Renal cortical epithelial cell (primary cell): ENCODE measurements around the gene FBH1. TPM values are rescaled to one million over a fixed set of nuclear protein-coding genes. Genes with fewer than 3 reads are reported as not detected.
A peak's percentile ranks its signal among the peaks of the same experiment; 100 is the strongest.
"Not testable (repeated sequence)": the region's sequence is repeated elsewhere in the genome, so short reads cannot be mapped to it uniquely, and the experiment has no call there.

Experiments used
- DNase-seq: peaks from one replicate; pipeline ENCODE4 v3.0.0-alpha.2; 2011; ENCODE audit warnings: low read depth
- total RNA-seq: library from RNA; depleted of rRNA; stranded (reverse); fragments of >200 nt; gene quantifications from 2 replicates; pipeline ENCODE4 v1.2.3, GENCODE V29; 2014

Gene FBH1
- total RNA-seq, 1 donor from 2014 or later, result 110 TPM

GRCh38 chr10:5876181-5876768 lies 13.8 kb upstream of the FBH1 start:
- DNase-seq, result no peak

GRCh38 chr10:5877041-5877440 lies 13.0 kb upstream of the FBH1 start:
- DNase-seq, result not testable (repeated sequence)

- DNase-seq, result no peak
These were observed 7.1 kb upstream of the FBH1 start for GRCh38 chr10:5882961-5883360.

DNA sequence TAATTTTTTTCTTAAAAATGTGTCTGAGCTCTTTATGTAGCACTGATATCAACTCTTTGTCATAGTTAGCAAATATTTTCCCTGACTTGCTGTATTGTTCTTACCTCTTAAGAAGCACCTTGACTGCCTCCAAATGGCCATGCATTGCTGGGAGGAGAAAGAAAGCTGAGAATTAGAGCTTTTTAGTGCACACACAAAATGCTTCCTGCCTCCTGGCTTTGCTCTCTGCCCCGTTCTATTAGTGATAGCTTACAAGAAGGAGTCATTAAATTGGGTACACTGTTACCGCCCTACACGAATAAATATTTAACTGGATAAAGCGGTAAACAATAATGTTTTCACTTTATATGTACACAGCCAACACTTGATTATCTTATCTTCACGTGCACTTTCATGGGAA lies 4.4 kb upstream of the FBH1 start:
- DNase-seq, result no peak

DNA sequence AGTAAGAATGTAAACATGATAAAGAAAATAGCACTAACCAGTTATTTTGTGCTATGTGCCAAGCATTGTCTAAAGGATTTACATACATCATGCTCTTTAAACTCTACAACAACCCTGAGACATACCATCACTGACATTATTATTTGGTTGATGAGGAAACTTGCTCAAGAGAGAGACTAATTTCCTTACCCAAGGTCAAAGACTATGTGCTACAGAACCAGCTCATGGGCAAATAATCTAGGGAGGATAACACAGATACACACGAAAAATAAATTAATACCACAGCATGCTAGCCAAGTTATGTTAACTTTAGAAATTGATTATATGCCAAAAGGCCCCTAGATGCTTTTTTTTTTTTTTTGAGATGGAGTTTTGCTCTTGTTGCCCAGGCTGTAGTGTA lies 3.0 kb upstream of the FBH1 start:
- no peak for DNase-seq

DNA sequence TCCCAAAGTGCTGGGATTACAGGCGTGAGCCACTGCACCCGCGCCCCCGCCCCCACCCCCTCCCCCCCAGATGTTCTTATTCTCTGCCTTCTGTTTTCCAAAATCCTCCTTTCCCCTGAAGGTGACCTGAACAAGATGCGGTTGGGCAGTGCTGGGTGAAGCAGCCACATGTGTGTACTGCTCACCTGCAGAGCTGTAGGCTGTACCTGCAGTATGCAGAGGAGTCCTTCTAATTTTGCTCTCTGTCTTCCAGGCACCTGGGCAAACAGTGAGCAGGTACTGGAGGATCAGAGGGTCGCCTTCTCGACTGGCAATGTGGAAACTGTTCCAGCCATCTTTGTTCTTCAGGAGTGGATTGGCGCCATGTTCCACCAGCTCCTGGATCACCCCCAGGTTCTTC lies 2.4 kb upstream of the FBH1 start:
- no peak for DNase-seq

GRCh38 chr10:5888351-5888750 lies 1.7 kb upstream of the FBH1 start:
- DNase-seq, result peak; percentile 26

DNA sequence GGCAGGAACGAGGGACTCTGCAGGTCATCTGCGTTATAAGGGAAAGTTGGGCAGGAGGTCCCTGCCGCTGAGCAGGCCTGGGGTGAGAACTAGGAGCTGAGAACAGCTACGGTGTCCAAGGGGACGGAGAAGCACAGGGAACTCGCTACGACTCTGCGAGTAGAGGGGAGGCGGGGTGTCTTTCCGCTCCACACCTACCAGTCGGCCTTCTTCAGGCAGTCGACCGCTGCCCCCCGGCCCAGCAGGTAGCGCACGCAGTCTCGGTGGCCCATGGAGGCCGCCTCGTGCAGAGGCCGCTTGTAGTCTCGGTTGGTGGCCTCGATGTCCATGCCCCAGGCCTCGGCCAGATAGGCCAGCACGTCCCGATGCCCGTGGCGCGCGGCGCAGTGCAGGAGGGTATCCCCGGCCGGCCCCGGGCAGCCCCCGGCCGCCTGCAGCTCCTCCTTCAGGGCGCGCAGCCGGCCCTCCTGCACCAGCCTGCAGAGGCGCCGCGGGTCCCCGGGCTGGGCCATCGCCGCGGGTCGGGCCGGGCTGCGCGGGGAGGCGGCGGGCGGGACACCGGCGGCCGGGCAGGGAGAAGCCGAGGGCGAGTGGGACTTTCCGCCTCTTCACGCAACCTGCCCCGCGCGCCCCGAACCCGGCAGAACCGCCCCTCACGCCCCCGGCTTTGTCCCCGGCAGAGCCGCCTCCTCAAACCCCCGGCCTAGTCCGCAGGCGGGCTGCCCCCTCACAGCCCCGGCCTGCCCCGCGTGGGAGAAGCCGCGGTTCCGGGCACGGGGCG lies 1.0 kb upstream of the FBH1 start:
- DNase-seq, result no peak

GRCh38 chr10:5890452-5890915 lies 441 bp downstream of the FBH1 start:
- peak; percentile 19 for DNase-seq

DNA sequence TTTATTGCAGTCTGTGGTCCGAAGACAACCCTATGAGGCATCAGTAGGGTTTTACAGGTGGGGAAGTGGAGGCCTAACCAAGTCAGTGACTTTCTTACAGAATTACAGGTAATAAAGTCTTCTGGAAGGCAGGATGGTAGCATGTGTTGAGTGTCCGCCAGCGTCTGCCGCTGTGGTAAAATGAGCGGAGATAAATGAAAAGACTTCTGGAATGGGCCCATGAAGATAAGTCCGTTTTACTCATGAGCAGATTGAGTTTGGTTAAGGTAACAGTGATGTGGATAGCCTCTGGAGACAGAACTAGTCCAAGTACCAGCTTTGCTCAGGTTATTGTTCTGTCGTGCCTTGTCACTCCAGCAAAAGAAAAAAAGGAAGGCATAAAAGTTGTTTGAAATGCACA lies 966 bp downstream of the FBH1 start:
- DNase-seq, result no peak

DNA sequence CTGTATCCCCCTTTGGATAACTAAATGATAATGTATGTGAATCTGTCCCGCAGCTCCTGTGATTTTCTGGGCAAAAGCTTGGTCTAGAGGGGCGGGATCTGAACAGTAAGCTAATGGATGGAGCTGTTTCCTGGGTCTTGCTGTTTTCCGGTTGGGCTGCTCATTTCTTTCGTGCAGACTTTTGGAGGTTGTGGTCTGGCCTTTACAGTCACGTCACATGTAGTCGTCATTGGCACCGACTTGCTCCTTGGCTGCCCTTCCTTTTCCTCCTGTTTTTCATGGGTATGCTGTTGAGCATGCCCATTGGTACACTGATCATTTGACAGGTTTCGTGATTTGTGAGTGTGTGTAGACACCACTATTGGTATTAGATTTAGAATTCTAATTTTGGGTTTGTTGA lies 2.0 kb downstream of the FBH1 start:
- no peak for DNase-seq

DNA sequence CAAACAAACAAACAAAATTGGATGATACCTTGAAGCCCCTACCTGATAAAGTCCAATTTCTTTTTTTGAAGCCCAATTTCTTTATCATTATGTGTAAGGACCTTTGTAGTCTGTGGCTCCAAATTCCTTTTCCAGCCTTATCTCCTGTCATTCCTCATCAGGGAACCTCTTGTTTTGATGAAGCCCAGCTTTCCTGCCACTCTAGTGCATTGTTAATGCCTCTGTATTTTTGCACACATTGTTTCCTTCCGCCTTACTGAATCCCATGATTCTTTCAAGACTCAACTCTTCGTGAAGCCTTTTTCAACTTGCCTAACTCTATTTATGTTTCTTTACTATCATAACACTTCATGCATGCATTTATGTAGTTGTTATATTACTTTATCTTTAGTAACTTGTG lies 3.3 kb downstream of the FBH1 start:
- no peak for DNase-seq

DNA sequence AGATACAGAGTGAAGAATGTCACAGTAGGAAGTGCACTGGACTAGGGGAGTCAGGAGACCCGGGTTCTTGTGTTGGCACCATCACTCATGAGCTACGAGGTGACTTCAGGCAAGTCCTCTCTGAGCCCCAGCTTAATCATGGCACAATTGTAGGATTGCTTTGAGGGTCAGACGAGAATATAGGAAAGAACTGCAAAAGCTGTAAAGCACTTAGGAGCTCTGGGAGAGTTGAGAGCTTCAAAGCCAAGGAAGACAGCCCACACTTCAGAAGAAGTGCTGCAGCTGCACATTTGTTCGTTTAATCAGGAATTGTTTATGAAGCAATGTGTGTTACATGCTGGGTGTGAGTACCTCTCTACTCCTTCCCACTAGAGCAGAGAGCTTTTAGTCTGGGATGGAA lies 4.4 kb downstream of the FBH1 start:
- no peak for DNase-seq

DNA sequence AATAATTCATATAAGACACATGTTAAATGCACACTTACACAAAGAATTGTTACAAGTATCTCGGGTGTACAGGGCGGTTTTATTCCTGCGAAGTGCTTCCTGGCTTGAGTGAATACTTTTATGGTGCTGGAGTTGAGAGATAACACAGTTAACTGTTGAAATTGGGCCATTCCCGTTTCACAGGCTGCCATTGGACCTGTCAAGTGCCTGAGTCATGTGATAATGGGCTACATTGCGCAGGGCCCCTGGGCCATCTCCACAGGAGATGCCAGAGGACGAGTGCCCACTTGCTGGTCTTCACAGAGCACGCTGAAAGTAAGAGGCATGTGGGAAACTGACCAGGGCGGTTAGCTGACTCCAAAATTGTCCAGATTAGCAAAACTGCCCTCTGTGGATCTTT lies 4.8 kb downstream of the FBH1 start:
- DNase-seq, result no peak

DNA sequence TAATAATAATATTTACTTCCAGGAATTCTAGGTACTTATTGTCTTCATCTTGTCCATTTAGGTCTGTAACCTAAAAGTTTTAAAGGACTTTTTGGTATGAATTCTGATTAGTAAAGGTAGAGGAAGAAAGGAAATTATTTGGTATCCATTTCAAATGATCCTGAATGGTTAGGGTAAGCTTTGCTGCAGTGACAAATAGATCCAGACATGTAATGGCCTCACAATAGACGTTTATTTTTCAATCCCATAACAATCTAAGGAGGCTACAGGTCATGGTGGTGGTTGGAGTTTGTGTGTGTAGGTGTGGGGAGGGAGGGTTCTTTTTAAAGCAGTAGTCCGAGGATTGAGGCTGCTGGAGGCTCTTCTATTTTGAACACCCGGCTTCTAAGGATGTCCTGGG lies 5.3 kb downstream of the FBH1 start:
- DNase-seq, result no peak

DNA sequence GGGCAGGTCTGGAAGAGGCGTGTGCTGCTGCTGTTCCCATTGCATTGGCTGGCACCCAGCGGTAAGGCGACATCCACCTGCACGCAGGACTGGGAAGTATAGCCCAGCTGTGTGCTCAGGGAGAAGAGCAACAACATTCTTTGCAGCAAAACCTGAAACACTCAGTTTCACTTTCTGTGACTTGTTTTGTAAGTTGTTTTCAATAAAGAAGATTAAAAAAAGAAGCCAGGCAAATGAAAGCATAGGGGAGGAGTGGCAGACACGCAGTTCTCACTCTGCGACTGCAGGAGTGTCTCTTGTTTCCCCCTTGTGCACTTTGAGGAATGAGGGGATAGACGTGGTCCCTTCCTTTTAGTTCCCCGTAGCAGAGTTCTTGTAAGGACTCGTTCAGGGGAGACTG lies 5.8 kb downstream of the FBH1 start:
- DNase-seq, result no peak

DNA sequence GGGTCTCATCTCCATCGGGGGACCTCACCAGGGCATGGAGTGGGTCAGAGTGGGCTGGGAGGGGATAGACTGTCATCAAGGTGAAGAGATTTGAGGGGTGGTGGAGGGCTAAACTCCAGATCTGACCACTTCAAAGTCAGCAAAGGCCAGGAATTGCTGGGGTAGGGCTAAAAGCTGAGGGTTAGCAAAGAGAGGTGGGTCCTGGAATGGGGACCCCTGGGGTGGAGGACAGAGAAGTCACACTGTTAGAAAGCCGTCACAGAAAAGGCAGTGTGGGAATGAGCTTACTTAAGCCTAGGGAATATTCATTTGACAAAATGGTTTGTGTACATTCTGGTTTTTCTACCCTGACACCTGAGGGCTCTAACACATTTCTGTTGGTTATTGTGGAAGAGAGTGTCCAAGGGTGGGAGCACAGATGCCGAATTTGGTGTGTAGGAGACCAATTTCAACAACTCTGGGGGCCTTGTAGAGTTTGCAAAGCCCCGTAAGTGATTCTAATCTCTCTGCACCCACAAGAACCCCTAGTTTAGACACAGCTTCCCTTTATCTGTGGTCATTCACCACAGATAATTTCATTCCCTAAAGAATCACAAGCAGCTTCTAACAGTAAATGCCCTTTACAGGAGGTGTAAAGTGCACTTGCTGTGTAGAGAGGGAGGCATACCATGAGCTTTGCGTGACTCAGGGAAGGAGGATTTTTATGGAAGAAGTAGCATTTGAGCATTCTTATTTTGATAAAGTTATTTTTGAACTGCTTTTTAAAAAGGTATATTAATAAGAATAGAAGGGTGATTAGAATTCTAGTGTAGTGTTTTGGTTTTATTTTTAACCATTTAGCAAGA lies 6.4 kb downstream of the FBH1 start:
- DNase-seq, result no peak

DNA sequence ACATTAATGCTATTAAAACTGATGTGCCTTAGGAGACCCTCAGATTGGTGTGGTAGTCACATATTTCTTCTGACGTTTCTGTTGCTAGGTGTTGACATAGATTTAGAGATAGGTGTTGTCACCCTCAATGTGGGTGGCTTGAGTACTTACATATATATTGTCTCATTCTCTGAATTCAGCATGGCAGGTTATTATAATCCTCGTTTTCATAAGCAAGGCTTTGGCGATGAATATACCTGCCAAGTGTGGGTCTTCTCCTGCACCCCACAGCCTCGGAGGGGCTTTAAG lies 7.0 kb downstream of the FBH1 start:
- no peak for DNase-seq

DNA sequence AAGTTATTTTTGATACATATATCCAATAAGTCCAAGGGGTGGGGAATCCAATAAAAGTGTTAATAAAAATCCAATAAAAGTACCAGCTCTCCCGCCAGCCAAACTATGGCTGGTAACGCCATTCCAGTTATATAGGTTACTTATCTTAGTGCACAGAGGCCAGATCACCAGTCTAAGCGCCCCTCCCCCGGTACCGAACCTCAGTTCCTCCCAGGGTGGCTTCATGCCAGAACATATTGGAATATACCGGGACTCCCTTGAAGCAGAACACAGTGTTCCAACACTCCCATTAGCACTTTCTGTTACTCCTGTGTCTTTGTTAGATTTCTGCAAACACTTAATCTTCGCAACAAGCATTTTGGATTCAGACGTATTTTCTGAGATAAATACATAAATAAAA lies 7.5 kb downstream of the FBH1 start:
- DNase-seq, result no peak

DNA sequence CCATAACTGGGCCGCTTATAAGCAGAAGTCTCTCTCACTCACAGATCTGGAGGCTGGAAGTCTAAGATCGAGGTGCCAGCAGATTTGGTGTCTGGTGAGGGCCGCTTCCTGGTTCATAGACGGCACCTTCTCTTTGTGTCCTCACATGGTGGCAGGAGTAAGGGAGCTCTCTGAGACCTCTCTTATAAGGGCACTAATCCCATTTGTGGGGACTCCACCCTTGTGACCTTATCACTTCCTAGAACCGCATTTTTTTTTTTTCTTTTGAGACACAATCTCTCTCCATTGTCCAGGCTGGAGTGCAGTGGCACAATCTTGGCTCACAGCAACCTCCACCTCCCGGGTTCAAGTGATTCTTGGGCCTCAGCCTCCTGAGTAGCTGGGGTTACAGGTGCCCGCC lies 8.1 kb downstream of the FBH1 start:
- no peak for DNase-seq

DNA sequence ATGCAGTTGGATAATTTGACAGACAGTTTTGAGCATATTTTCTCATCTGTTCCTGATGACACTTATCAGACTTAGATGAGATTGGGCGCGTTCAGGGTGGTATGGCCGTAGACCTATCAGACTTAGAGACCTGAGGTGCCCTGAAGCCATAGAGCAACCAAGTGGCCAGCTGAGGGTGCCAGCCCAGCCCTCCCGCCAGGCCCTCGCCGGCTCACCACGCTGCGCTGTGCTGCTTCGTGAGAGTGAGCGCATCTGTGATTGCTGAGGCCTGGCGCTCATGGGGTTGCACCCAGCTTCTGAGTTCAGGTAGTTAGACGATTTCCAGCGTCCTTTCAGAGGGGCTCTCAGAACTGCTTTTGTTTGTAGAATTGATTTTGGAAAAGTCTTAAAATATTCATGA lies 10.2 kb downstream of the FBH1 start:
- DNase-seq, result no peak

DNA sequence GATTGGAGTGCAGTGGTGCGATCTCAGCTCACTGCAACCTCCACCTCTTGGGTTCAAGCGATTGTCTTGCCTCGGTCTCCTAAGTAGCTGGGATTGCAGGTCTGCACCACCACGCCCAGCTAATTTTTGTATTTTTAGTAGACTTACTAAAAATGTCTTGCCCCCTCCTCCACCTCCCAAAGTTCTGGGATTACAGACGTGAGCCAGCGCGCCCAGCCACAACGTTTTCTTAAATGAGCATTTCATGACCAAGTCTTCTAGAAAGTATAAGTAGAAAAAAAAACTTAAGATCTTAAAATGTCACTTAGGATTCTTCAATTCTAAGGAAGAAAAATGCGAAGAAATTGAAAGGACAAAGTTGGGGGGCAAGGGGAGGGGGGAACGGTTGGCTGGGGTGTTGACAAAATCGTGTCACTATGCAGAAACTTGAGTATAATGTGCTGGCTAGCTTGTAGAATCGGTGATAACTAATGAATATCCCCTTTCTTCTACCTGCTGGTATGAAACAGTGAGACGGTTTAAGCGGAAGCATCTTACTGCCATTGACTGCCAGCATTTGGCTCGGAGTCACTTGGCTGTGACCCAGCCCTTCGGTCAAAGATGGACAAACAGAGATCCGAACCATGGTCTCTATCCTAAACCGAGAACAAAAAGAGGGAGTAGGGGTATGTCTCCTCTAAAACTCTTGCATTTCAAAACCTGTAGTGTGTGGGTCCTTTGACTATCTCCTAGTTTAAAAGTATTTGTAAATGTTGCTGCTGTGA lies 12.7 kb downstream of the FBH1 start:
- no peak for DNase-seq
